NCI-H226 (cell line): ENCODE results near the gene KCNT2.
"Not testable (repeated sequence)": the region's sequence is repeated elsewhere in the genome, so short reads cannot be mapped to it uniquely, and the experiment has no call there.

Source experiments
- DNase-seq: peaks from one replicate; pipeline ENCODE4 v3.0.0-alpha.2; 2015

Gene KCNT2

DNA sequence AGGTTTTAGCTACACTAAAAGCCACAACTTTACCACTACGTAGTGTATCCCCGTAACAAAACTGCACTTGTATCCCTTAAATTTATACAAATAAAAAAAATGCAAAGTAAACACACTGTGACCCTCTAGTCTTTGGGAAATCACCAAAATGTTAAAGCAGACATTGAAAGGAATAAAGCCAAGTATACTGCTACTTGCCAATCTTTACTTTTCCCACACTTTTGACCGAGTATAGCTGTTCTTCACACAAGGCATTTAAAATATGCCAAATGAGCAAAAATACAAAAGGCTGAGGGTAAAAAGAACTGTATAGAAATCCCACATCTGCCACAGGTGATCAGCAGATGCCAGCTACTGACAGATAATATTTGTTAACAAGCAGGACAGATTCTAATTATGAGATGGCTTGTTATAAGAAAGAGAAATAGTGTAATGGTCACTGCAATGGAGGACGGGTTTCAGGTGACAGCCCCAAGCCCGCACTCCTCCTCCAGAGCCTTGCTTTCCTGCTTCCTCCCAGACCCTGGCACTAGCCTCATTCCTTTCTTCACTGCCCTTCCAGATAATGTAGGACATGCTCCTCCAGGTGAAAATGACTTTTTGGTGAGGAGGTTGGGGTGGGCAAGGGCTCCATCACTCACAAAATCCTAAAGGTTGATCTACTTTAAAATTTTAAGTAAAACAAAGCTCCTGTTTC, 18.1 kb downstream of the KCNT2 start:
- no peak for DNase-seq

DNA sequence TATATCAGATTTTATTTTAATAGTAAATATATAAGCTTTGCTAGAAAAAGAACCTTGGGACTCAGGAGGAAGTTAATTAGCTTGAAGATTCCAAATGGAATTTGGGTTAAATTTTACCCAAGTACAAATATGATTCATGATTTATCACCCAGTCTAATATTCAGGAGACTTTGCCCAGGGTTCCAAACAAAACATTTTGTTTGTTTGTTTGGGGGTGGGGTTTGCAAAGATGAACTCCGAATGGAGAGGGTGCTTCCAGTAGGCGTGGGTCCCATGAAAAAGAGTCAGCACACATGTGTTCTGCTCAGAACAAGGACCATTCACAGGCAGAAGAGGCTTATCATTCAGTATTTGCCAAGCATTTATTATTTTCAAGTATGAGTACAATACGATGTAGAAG, 23.5 kb downstream of the KCNT2 start:
- DNase-seq: no peak

DNA sequence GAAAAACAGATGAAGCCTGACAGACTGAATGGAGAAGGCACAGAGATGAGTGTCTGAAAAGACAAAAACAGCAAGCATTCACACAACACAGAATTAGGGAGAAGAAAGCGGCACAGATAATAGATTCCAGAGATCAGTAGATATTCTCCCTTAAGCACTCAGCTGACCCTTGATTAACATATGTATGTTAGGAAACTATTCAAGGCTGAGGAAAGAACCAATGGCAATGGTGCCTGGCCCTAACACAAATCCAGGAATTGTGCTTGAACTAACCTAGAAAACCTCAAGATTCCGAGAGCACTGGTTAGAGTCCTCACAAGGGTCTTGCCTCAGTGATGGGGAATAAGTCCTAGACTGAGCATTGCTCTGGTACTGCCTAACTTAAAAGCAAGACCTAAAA, 30.9 kb downstream of the KCNT2 start:
- no peak for DNase-seq

DNA sequence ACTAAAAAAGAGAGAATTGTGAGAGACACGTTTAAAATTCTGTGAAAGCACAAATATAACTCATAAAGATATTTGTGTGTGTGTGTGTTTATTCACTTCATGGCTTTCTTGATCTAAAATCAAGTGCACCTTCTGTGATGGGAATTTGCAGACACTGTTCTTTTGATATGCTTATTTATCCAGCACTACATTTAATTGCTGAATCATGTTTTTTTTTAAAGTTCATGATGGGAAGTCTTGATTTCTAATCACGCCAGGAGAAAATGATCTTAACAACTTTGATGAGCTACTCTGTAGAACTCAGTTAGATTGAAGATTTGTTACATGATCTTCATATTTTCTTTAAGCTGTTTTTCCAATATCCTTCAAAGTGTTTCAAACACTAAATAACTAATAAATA, 35.0 kb downstream of the KCNT2 start:
- no peak for DNase-seq

DNA sequence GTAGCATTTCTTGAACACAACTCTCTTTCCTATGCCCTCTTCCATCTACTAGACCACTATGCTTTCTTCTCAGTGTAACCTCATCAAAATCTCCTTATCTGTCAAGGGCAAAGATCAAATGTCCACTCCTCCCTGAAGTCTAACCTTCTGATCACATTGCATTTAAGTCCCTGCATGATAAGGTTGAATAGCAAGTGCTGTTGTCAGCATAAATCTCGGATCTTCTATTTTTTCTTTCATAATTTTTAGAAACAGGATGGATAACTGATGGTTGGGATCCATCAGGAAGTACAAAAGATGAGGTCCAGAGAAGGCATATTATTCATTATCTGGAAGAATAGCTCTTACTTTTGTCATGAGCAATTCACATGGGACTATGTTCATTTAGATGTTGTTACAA, 41.0 kb downstream of the KCNT2 start:
- no peak for DNase-seq

DNA sequence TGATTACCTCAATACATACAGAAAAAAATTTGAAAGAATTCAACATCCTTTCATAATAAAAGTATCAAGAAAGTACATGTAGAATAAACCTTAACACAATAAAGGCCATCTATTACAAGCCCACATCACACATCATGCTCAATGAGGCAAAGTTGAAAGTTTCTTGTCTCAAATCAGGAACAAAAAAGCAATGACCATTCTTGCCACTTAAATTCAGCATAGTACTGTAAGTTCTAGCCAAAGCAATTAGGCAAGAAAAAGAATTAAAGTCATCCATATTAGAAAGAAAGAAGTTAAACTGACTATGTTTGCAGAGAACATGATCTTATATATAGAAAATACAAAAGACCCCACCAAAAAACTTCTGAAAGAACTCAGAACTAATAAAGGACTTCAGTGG, 44.5 kb downstream of the KCNT2 start:
- no peak for DNase-seq

DNA sequence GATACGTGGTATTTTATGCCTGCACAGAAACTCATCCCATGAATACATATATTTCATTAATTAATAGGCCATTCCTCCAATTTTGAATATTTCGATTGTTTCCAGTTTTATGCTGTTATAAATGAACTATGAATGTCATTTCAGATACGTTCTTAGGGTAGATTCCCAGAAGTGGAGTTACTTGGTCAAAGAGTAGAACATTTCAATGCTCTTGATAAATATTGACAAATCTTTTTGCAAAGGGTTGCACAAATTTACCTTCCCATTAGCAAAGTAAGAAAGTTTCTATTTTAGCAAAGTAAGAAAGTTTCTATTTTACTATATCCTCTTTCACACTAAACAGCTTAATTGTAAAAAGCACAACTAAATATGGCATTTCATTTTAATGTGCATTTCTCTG, 48.9 kb downstream of the KCNT2 start:
- DNase-seq: no peak

DNA sequence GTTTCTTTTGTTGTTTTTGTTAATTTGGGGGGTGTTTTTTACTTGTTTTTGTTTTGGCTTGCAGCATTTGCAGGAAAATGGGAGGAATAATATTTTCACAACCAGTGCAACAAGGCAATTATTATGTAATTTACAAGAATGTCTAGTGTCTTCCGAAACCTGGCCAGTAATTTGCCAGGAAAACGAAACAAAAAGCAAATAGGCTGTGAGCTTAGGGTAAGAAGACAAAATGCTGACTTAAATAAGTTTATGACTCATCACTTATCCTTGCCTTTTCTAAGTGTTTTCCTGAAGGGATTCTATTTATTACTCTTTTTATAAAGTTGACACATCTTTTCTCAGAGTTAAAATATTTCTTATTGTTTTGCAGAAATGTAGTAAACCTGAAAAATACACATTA, 49.8 kb downstream of the KCNT2 start:
- peak; percentile 70 for DNase-seq

DNA sequence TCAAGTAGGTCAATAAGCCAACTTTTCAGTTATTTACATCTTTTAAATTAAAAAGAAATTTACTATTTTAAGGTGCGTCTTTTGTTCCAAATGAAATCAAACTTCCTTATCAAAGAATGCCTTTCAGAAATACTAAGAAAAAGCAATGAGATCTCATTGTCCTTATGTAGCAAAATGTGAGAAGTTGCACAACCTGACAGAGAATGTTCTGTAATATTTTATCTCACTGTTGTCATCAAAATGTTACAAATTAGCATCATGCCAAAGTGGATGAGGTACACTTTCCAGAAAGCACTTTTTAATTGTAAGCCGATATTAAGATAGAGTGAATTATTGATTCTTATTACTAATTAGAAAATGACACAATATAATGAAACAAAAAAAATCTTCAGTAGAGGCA, 50.4 kb downstream of the KCNT2 start:
- no peak for DNase-seq

DNA sequence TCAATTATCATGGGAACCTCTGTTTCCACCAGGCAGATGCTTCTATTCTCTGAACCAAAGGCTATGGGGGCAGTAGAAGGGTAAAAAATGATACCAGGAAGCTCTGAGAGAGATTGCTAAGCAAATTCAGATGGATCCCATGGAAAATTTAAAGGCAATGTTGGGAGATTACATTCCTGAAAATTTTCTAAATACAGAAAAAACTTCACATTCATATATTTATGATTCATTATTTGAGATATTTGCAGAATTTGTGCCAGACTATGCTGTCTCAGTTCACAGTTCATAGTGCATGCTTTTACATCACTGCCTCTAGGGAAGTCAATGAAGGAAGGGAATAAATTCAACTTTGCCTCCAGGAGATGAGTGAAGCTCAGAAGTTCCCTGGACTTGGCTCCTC, 57.5 kb downstream of the KCNT2 start:
- no peak for DNase-seq

DNA sequence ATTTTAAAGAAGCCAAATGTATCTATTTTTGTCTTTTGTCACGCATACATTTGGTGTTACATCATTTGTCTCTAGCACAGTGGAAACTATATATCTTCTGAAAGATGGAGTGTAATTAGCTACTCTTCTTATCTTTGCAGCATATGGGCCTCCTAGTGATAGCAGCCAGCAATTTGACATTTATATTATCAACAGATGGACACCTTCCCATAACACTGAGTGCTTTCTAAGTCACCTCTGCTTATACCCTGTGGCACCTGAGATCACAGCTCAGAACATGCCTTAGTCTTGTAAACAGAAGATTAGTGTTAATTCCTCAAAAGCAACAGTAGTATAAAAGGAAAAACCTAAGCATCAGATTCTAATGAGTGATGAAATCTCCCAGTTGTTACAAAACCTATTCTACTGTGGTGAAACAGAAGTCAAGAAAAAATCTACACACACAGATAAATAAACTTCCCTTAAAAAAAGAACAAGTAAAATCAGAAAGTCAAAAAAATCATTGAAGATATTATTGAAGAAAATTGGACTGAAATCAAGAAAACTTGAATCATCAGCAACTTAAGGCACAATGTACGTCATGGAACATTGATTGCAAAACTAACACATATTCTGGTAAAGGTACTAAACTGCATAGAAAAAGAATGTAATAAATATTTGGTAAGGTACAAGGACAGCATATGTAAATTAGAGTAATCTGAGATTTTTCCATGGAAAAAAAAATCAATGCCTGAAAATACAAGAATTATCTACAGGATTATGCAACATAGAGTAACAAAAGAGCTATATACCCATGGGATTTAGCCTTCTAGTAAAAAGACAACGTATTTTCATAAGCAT, 61.7 kb downstream of the KCNT2 start:
- no peak for DNase-seq

DNA sequence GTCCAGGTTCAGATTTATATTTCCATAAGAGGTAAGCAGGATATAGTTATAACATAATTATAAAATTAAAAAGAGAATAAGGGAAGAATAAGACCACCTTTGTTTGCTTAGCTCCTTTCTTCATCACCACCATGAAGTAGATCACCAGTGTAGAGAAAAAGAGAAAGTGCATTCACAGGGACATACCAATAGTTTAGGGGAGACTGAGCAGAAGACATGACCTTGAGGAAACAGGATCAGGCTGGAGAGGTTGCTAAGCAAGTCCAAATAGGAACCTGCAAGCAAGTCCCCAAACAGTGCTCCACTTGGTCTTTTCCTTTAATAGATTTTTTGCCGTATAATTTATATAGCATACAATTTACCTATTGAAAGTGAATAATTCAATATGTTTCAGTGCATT, 63.0 kb downstream of the KCNT2 start:
- DNase-seq: no peak

DNA sequence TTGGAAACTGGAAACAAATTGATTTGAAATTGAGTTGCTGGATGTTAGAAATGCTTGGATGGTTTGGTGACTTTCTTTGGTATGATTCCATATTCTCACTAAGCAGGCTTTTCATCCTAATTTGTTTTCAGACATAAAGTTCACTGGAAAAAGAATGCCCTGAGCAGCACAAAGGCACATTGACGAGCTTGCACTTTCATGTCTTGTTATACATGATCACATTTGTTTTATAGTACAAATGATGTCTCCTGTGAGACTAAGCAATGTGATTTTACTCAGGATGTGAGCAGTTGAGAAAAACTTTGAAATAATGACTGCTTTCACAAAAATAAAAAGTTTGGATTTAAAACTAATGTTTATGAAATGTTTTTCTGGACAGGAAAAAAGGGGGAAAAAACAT, 63.6 kb downstream of the KCNT2 start:
- no peak for DNase-seq

DNA sequence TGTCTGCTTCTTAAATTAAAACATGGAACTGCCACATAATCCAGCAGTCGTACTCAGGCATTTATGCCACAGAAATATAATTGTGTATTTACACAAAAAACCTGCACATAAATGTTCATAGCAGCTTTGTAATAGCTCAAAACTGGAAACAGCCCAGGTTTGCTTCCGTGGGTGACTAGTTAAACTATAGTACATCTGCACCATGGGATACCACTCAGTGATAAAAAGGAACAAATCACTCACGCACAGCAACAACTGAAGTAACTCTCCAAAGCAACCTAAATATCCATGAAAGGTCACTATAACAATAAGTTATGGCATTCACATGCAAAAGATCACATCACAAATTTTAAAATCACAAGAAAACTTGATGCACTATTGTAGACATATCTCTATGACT, 64.4 kb downstream of the KCNT2 start:
- DNase-seq: no peak

DNA sequence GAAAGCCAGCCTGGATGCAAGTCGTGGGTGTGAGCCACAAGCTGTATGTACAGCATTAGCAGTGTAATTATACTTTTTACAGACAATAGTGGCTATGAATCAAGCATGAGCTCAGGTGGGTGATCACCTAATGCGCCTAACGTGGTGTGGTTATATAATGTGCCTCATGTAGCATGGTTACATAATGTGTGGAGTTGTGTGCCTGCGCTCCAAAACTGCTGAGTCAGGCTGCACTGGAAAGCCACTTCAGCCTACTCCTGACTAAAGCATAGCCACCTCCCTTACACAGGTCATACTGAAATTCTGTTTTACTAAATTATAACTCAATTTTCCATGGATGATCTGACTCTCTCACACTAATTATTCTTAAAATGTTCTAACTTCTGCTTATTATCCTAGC, 69.8 kb downstream of the KCNT2 start:
- DNase-seq: no peak

DNA sequence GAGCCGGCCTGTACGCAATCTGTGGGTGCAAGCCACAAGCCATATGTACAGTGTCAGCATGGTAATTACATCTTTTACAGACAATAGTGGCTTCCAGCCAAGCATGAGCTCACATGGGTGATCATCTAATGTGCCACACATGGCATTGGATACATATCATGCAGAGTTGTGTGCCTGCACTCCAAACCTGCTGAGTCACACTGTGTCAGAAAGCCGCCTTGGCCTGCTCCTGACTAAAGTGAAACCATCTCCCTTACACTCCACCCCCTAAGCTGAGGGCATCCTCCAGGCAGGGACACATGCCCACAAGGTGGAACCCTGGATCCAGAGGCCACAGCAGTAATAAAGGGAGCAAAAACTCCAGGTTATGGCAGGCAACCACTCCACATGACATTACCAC, 72.5 kb downstream of the KCNT2 start:
- peak; percentile 6 for DNase-seq

DNA sequence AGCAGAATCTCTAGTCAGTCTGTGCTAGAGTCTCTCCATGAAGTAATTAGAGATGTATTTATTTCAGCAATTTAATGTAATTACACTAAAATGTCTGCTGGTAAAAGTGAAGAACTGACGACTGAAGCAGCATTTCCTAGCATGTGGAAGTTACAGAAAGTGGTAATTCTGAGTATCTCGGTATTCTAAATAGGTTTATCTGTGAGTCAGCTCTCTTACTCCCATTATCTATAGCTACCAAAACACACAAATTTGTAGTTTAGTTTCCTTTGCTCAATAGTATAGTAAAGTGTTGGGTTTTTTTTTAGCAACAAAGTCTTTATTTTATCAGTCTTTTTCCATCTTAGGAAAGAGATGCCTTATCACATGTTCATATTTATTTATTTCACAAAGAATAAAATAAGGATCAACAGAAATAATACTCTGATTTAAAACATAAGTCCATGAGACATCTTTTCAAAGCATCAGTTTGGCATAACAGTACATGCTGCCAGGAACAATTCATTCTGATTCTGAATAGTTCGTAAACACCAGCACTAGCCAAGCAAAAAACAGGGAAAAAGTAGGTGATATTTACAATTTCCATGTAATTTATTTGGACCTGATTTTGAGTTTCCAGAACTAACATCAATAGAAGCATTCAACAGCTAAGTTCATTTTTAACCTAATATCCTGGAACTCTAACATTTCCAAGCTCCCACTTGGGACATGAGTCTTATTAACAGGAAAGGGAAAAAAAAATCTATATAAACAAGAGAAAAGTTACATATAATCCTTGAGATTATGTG, 76.3 kb downstream of the KCNT2 start:
- no peak for DNase-seq

DNA sequence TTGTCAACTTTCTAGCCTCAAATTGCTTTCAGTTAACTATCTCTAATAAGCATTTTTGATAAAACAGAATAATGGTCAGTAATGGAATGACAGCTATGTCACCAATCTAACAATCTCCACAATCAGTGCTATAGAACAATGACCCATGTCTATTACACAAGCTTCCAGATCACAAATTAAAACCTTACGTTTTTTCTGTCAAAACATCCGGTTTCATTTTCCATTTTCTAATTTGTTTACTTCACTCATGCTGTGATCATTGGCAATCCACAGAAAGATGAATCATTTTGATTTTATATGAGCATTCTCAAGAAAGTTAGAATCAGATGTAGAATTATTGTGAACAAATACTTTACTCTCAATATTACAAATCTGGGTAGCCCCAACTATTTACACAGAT, 80.3 kb downstream of the KCNT2 start:
- DNase-seq: no peak

DNA sequence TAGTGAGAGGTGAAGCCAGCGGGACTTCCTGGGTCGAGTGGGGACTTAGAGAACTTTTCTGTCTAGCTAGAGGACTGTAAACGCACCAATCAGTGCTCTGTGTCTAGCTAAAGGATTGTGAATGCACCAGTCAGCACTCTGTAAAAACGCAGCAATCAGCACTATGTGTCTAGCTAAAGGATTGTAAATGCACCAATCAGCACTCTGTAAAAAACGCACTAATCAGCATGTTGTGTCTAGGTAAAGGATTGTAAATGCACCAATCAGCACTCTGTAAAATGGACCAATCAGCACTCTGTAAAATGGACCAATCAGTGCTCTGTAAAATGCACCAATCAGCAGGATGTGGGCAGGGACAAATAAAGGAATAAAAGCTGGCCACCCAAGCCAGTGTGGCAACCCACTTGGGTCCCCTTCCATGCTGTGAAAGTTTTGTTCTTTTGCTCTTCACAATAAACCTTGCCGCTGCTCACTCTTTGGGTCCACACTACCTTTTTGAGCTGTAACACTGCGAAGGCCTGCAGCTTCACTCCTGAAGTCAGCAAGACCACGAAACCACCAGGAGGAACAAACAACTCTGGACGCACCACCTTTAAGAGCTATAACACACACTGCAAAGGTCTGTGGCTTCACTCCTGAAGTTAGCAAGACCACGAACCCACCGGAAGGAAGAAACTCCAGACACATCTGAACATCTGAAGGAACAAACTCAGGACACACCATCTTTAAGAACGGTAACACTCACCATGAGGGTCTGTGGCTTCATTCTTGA, 85.5 kb downstream of the KCNT2 start:
- not testable (repeated sequence) for DNase-seq

DNA sequence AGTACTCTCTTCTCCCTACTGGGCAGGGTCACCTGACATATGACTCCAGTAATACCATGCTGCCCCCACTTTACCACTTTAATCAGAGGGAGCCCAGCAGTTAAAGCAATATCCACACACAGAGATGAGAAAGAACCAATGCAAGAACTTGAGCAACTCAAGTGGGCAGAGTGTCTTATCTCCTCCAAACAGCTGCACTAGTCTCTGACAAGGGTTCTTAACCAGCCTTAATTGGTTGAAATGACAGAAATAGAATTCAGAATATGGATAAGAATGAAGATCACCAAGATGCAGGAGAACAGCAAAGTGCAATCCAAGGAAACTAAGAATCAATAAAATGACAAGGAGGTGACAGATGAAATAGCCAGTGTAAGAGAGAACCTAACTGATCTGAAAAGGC, 91.0 kb downstream of the KCNT2 start:
- no peak for DNase-seq

DNA sequence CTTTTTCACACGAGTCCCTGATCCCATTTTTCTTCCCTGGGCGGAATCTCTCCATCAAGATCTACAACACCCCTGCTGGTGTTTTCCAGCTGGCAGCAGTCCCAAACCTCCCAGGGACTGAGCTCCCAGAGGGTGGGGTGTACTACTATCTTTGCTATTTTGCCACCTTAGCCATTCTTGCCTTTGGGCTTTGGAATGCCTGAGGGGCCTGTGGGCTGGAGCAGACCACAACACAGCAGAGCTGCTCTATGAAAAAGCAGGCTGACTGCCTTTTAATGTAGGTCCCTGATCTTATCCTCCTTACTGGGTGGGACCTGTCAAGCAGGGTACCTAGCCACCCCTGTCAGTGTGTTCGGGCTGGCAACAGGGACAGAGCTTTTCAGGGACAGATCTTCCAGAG, 91.9 kb downstream of the KCNT2 start:
- peak; percentile 58 for DNase-seq

DNA sequence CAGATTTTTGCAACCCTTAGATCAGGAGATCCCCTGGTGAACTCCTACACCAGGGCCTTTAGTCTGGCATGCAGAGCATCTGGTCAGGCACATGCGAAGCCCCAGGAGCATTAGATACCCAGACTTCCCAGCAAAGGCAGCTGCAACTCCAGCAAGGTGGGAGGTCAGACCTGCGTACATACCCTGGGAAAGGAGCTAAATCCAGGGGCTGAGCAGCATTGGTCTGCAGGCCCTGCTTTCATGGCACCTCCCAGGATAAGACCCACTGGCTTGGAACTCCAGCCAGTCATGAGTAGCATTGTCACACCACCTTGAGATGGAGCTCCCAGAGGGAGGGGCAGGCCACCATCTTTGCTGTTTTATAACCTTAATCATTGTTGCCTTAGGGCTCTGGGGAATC, 92.3 kb downstream of the KCNT2 start:
- peak; percentile 2 for DNase-seq

DNA sequence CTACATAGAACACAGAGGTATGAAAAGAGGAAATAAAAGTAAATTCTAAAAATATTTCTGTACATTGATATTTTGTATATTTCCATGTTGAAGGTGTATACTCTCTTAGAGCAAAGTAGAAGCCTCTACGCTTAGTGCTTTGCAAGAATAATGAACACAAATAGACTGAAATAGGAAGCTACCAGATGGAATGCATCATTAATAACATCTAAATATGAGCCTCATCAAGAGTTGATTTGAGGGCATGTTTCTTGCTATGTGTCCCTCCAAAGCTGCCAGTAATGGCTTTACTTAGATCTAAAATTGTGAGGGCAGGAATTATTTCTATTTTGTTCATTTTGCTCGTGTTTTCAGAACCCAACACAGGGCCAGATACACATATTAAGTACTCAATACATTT, 94.4 kb downstream of the KCNT2 start:
- DNase-seq: no peak
